GM12801 (cell line): Measurements from ENCODE around the gene AVEN.

Source experiments
- TF ChIP-seq, protein P1 (sequence below): IDR thresholded peaks from one replicate; pipeline ENCODE4 v1.5.1; 2011; ENCODE audit warnings: control low read depth; ENCODE audit not compliant: insufficient read length; ENCODE audit errors: extremely low read depth

Gene AVEN

DNA sequence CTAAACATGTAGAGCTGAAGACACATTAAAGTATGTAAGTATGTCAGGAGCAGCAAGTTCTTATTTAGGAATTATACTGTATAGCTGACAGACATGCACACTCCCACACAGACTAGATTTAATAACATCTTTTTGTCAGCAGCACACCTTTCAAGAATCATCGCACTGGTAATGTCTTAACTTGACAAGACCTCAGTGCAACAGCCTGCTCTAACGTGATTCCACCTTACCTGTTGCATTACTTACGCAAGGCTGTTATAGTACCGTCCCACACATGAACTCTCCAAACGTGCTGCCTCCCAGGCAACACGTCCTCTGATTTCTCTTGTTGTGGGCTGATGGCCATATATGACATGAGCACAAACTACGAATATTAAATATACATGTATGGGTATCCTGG, 58.8 kb downstream of the AVEN start:
- TF ChIP-seq, protein P1, sequence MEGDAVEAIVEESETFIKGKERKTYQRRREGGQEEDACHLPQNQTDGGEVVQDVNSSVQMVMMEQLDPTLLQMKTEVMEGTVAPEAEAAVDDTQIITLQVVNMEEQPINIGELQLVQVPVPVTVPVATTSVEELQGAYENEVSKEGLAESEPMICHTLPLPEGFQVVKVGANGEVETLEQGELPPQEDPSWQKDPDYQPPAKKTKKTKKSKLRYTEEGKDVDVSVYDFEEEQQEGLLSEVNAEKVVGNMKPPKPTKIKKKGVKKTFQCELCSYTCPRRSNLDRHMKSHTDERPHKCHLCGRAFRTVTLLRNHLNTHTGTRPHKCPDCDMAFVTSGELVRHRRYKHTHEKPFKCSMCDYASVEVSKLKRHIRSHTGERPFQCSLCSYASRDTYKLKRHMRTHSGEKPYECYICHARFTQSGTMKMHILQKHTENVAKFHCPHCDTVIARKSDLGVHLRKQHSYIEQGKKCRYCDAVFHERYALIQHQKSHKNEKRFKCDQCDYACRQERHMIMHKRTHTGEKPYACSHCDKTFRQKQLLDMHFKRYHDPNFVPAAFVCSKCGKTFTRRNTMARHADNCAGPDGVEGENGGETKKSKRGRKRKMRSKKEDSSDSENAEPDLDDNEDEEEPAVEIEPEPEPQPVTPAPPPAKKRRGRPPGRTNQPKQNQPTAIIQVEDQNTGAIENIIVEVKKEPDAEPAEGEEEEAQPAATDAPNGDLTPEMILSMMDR, result no peak

DNA sequence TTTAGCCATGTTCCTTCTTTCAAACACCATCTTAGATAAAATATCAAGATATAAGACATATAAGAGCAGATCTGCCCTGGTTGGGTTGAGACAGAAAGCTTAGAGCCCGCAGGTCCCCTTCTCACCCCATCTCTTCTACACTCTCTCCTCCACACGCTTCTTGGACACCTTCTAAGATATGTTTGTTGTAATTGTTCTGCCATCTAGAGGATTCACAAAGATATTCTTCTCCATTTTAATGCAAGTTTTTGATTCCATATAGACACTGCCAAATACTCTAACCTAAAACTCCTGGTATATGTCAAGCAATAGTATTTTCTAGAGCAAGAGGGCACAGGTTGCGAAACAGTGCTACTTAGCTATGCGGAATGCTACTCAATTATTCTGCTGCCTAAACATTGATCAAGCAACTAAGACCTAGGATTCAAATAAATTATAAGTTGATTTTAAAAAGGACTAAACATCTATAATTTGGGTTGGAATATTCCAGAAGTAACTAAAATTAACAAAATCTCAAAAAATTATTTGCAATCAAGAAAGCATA, 63.9 kb downstream of the AVEN start:
- TF ChIP-seq, protein P1, result no peak

DNA sequence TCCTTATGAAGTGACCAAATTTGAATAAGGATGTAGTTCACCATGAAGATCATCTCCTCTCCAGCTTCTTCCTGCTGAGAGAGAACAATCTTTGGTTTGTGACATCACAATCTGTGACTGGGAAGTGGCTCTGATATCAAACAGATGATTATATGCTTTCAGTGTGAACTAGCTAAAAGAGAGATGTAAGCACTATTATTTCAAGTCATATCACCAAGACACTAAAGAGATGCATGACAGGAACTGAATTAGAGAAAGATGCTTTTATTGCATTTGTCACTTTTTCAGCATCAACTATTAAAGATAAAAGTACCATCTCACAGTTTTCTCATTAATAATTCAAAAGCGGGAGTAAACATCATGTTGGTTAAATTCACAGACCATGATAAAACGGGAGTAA, 67.2 kb downstream of the AVEN start:
- TF ChIP-seq, protein P1, result no peak

DNA sequence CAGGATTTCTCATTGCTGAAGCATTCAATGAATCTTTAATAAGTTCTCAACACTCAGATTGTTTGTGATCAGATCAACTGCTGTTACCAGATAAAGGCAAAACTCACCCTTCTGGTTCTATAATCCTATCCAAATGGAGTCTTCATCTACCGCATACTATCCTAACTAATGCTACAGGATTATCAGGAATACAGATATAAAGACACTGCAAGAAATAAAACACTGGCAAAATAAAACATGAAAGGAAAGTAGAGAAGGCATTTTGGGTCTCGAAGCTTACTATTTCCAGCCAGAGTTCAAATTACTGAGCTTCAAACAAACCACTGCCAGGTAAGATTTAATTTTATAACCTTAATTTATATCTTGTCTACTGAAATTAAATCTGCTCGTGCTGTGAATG, 70.2 kb downstream of the AVEN start:
- TF ChIP-seq, protein P1, result no peak

DNA sequence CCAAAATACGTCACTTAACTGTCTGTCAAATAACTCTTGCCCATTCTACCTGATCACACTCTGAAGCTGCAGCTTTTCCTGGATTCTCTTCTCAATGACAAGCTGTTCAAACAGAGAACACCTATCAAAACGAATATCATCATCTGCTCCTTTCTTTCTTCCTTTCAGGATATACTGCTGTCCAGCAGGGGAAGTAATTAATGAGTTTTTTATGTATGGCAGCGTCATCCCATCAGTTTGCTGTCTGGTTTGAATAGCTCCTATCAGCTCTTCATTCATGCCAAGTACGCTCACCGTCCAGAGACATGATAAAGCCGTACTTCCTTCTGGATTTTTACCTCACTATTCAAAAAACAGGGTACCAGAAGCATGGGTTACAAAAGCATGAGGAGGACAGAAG, 70.8 kb downstream of the AVEN start, which contains the start of gene CHRM5:
Gene CHRM5, plus strand, starts transcription at position 274 of the 400 bp plus-strand sequence. CDS start 94,221 bp downstream, outside the sequence.
- TF ChIP-seq, protein P1, result no peak

DNA sequence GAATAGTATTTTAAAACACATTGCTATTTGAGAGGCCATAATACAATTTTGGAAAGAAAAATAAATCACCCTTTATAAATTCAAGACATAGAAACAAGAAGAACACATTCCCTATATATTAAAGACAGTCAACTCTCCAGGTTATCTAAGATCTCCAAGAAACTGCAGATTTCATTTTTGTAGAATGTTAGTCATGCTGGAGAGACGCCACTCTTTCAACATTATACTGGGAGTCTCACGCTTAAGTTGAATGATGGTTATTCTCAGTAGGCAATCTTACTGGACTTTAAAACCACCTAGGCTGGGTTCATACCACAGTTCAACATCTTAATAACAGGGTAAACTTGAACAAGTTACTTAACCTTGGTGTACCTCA, 74.4 kb downstream of the AVEN start:
- TF ChIP-seq, protein P1, result no peak

DNA sequence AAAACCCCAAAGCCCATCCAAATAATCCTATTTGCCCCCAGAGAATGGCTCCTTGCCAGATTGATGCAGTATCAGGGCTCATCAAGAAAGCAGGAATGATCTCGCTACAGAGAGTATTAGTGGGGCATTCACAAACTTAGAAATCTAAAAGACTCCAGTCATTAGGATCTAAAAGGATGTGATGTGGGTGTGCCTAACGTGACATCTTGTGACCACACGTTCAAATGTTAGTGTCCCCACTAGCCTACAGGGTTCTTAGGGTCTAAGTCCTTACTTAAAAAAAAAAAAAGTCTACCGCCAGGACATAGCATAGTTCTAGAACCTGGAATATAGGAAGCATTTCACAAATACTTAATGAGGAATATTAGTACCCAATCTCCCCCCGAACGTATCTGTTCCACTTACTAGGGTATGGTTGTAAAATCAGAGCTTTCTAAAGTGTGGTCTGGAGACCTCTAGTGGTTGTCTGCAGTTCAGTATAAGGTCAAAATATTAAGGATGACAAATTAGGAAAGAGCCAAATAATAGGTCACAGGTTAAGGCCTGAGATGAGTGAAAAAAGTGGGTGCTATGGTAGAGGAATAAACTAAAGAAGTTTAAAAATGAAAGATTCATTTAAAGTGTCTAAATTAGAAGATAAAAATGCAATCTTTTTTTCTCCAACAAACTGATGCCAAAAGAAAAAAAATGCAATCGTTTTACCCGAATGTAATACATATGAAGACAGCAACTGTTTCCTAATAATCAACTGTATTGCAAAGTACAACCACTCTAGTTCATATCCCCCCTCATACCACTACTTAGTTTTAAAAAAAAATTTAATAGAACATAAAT, 75.0 kb downstream of the AVEN start:
- TF ChIP-seq, protein P1, result no peak
